Activated CD4-positive, CD25-positive, alpha-beta regulatory T cell treated with anti-CD3 and anti-CD28 coated beads, Interleukin-2, amount 50 U/mL, for 24 hours (primary cell): Measurements from ENCODE around the gene ZNF133.

Experiments
- ATAC-seq, 2 donors: fragments of 150-1000 bp; cut with Tn5 transposase; one replicate each; pipeline ENCODE4 v1.10.0; 2021; ENCODE audit warnings: mild to moderate bottlenecking in 1 of 2, moderate library complexity in 1 of 2

The ZNF133 gene

DNA sequence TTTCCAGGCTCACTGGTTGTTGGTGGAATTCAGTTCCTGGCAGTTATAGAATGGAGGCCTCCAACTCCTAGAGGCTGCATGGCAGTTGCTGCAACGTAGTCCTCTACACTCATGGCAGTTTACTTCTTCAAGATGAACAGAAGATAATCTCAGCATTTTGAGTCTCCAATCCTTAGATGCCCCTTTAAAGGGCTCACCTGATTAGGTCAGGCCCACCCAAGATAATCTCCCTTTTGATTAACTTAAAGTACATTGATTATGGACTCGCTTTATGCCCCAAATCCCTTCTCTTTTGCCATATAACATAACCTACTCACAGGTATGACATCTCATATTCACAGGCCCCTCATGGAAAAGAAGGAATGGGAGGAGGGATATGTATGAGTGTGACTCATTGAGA is 76.4 kb downstream of the ZNF133 start:
- ATAC-seq, result no peak
